HG02610 (cell line): ENCODE measurements around the gene SP110.
A peak's percentile ranks its signal among the peaks of the same experiment; 100 is the strongest.
"Not testable (repeated sequence)": the region's sequence is repeated elsewhere in the genome, so short reads cannot be mapped to it uniquely, and the experiment has no call there.

ENCODE experiments used
- ATAC-seq: cut with Tn5 transposase; IDR thresholded peaks from one replicate; pipeline ENCODE4 v1.9.1; 2021; ENCODE audit warnings: mild to moderate bottlenecking, moderate library complexity; ENCODE audit not compliant: unreplicated experiment

Gene SP110

GRCh38 chr2:230219419-230220331, at the start of gene SP110:
TSS of gene SP110 (minus strand) at chr2:230219984. CDS start at chr2:230216927, 3,057 bp downstream.
- ATAC-seq: peak; percentile 81

GRCh38 chr2:230268606-230269243, 48.9 kb upstream of the SP110 start:
- peak; percentile 54 for ATAC-seq

GRCh38 chr2:230267556-230267955, 47.8 kb upstream of the SP110 start:
- peak; percentile 74 for ATAC-seq

GRCh38 chr2:230267059-230267458, 47.3 kb upstream of the SP110 start:
- peak; percentile 24 for ATAC-seq

GRCh38 chr2:230266638-230267037, 46.9 kb upstream of the SP110 start:
- no peak for ATAC-seq

- not testable (repeated sequence) for ATAC-seq
Measured at GRCh38 chr2:230264945-230265344, 45.2 kb upstream of the SP110 start.

- ATAC-seq: no peak
Measured at GRCh38 chr2:230262246-230262645, 42.5 kb upstream of the SP110 start.

- ATAC-seq: no peak
Measured at GRCh38 chr2:230258483-230258882, 38.7 kb upstream of the SP110 start.

- no peak for ATAC-seq
Measured at GRCh38 chr2:230256733-230257332, 37.0 kb upstream of the SP110 start.

GRCh38 chr2:230254152-230254881, 34.5 kb upstream of the SP110 start:
- no peak for ATAC-seq

GRCh38 chr2:230250231-230250630, 30.4 kb upstream of the SP110 start:
- no peak for ATAC-seq

GRCh38 chr2:230246206-230246605, 26.4 kb upstream of the SP110 start:
- ATAC-seq: no peak

GRCh38 chr2:230244211-230244610, 24.4 kb upstream of the SP110 start:
- ATAC-seq: no peak

GRCh38 chr2:230234845-230235244, 15.1 kb upstream of the SP110 start:
- peak; percentile 96 for ATAC-seq

- ATAC-seq: peak; percentile 54
Measured at GRCh38 chr2:230234122-230234722, 14.4 kb upstream of the SP110 start.

- ATAC-seq: no peak
Measured at GRCh38 chr2:230231251-230231650, 11.5 kb upstream of the SP110 start.

GRCh38 chr2:230230496-230231200, 10.9 kb upstream of the SP110 start:
- ATAC-seq: no peak

GRCh38 chr2:230230087-230230486, 10.3 kb upstream of the SP110 start:
- no peak for ATAC-seq

- no peak for ATAC-seq
Measured at GRCh38 chr2:230227216-230227615, 7.4 kb upstream of the SP110 start.

GRCh38 chr2:230226051-230226551, 6.3 kb upstream of the SP110 start:
- ATAC-seq: peak; percentile 82
